PC-3 (cell line): ENCODE measurements around the gene UBE4A.

Source experiments
- EZH2 ChIP-seq: fragments of 300-600 bp; sonication (generic); IDR thresholded peaks from one replicate; pipeline ENCODE4 v1.6.1; 2017; ENCODE audit warnings: antibody characterized with exemption, mild to moderate bottlenecking, low read length; ENCODE audit not compliant: unreplicated experiment
- TF ChIP-seq, protein P1 (sequence below): fragments of 300-600 bp; sonication (generic); conservative IDR thresholded peaks from 2 replicates; pipeline ENCODE4 v1.5.1; 2017; ENCODE audit warnings: antibody characterized with exemption, low read depth, mild to moderate bottlenecking, low read length

DNA sequence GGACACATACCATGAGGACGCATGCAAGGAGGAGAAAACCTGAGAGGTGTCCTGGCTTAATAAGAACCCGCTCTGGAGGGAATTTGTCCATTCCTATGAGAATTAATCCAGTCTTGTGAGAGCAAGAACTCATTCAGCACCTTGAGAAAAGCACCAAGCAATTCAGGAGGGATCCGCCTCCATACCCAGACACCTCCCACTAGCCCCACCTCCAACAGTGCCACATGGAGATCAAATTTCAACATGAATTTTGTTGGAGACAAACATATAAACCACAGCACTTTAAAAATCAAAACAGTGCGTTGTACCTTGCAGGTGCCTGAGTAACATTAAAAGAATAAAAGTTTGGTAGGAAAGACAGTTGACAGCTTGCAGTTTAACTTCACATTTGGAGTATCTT is 11.4 kb downstream of the UBE4A start:
- no peak for TF ChIP-seq EZH2
- TF ChIP-seq, protein P1, sequence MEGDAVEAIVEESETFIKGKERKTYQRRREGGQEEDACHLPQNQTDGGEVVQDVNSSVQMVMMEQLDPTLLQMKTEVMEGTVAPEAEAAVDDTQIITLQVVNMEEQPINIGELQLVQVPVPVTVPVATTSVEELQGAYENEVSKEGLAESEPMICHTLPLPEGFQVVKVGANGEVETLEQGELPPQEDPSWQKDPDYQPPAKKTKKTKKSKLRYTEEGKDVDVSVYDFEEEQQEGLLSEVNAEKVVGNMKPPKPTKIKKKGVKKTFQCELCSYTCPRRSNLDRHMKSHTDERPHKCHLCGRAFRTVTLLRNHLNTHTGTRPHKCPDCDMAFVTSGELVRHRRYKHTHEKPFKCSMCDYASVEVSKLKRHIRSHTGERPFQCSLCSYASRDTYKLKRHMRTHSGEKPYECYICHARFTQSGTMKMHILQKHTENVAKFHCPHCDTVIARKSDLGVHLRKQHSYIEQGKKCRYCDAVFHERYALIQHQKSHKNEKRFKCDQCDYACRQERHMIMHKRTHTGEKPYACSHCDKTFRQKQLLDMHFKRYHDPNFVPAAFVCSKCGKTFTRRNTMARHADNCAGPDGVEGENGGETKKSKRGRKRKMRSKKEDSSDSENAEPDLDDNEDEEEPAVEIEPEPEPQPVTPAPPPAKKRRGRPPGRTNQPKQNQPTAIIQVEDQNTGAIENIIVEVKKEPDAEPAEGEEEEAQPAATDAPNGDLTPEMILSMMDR = no peak
